GM12873 (cell line): ENCODE measurements around the gene PPP1CA.

Experiments
- TF ChIP-seq, protein P1 (sequence below): IDR thresholded peaks from 2 replicates; pipeline ENCODE4 v1.5.1; 2012; ENCODE audit warnings: low read depth, mild to moderate bottlenecking, moderate library complexity, low read length, control low read depth; ENCODE audit not compliant: insufficient read depth; ENCODE audit errors: missing control alignments

PPP1CA gene

GRCh38 chr11:67406969-67407687 is 5.5 kb upstream of the PPP1CA start:
- TF ChIP-seq, protein P1, sequence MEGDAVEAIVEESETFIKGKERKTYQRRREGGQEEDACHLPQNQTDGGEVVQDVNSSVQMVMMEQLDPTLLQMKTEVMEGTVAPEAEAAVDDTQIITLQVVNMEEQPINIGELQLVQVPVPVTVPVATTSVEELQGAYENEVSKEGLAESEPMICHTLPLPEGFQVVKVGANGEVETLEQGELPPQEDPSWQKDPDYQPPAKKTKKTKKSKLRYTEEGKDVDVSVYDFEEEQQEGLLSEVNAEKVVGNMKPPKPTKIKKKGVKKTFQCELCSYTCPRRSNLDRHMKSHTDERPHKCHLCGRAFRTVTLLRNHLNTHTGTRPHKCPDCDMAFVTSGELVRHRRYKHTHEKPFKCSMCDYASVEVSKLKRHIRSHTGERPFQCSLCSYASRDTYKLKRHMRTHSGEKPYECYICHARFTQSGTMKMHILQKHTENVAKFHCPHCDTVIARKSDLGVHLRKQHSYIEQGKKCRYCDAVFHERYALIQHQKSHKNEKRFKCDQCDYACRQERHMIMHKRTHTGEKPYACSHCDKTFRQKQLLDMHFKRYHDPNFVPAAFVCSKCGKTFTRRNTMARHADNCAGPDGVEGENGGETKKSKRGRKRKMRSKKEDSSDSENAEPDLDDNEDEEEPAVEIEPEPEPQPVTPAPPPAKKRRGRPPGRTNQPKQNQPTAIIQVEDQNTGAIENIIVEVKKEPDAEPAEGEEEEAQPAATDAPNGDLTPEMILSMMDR = peak; percentile 2

DNA sequence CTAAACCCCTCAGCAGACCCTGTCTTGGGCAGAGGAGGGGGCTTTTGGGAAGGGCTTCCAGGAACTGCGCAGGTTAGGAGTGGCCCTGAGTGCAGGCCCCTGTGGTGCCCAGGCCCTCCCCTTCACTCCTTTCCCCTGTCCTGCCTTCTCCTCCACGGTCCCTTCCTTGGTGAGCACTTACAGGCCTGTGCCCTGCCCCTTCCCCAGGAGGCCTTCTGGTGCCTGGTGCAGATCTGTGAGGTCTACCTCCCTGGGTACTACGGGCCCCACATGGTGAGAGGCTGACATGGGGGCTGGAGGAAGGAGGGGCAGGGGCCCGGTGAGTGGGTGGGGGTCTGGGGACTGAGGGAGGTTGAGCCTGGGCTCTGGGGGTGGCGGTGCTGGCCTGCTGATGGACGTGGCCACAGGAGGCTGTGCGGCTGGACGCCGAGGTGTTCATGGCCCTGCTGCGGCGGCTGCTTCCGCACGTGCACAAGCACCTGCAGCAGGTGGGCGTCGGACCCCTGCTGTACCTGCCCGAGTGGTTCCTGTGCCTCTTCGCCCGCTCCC is 4.8 kb upstream of the PPP1CA start:
- TF ChIP-seq, protein P1 = no peak

- TF ChIP-seq, protein P1 = no peak
Observed at GRCh38 chr11:67405688-67406339, 4.2 kb upstream of the PPP1CA start.

DNA sequence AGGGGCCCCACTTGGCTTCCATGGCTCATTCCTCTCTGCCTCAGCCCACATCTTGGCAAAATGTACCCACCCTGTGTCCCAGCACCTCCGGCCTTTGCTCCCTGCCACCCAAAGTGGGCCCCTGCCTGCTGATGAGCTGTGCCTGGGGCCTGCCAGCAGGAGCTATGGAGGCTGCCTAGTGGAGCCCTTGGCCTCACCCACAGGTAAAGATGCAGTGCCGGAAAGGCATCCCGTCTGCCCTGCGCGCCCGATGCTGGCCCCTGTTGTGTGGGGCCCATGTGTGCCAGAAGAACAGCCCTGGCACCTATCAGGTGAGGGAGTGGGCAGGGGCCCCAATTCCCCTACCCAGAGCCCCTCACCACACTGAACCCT is 3.5 kb upstream of the PPP1CA start:
- TF ChIP-seq, protein P1 = no peak

GRCh38 chr11:67404515-67405195 is 3.0 kb upstream of the PPP1CA start:
- TF ChIP-seq, protein P1 = no peak

DNA sequence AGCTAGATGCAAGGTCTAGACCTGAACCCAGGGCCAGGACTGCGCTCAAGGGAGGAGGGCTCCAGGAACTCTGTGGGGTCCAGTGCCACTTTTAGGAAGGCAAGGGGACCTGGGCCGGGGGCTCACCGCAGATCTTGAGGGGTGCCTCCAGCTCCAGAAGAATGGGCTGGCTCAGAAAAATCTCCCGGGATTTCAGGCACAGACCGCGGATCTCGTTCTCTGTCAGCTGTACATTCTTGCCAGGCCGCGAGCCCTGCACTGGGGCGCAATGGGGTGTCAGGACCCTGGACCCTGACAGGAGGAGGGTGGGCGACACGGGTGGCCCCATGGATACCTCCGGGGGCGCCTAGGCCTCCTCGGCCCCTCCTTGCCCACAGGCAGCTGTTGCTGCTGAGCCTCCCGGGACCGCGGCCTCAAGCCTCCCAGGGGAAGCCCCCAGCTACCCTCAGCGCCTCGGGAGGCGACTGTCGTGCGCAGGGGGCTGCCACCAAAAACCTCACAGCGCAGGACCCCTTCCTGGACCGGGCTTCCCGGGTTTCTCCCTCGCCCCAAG is 640 bp downstream of the PPP1CA start:
- TF ChIP-seq, protein P1 = no peak

- TF ChIP-seq, protein P1 = no peak
Observed at GRCh38 chr11:67400251-67400941, 1.3 kb downstream of the PPP1CA start.
